HG02884 (cell line): ENCODE measurements around the gene PDE10A.

ENCODE experiments used
- ATAC-seq: cut with Tn5 transposase; IDR thresholded peaks from one replicate; pipeline ENCODE4 v1.9.1; 2021; ENCODE audit warnings: mild to moderate bottlenecking, moderate library complexity; ENCODE audit not compliant: unreplicated experiment

The PDE10A gene

GRCh38 chr6:165662749-165663376, at the start of gene PDE10A:
Gene PDE10A (minus strand): TSS chr6:165663241. CDS start chr6:165662811, 430 bp downstream.
- no peak for ATAC-seq

- ATAC-seq, result no peak
Observed at GRCh38 chr6:165708985-165709576, 46.0 kb upstream of the PDE10A start.

GRCh38 chr6:165707067-165707853, 44.2 kb upstream of the PDE10A start:
- ATAC-seq, result no peak

GRCh38 chr6:165705941-165706340, 42.9 kb upstream of the PDE10A start:
- ATAC-seq, result no peak

- no peak for ATAC-seq
Observed at GRCh38 chr6:165704045-165704748, 41.2 kb upstream of the PDE10A start.

- no peak for ATAC-seq
Observed at GRCh38 chr6:165702669-165703068, 39.6 kb upstream of the PDE10A start.

GRCh38 chr6:165701564-165702354, 38.7 kb upstream of the PDE10A start:
- ATAC-seq, result no peak

- ATAC-seq, result no peak
Observed at GRCh38 chr6:165701005-165701404, 38.0 kb upstream of the PDE10A start.

GRCh38 chr6:165698868-165699267, 35.8 kb upstream of the PDE10A start:
- ATAC-seq, result no peak

GRCh38 chr6:165697171-165697570, 34.1 kb upstream of the PDE10A start:
- no peak for ATAC-seq

- no peak for ATAC-seq
Observed at GRCh38 chr6:165695722-165696515, 32.9 kb upstream of the PDE10A start.

- ATAC-seq, result no peak
Observed at GRCh38 chr6:165694296-165694695, 31.3 kb upstream of the PDE10A start.

GRCh38 chr6:165692106-165692653, 29.1 kb upstream of the PDE10A start:
- ATAC-seq, result no peak

GRCh38 chr6:165689699-165690098, 26.7 kb upstream of the PDE10A start:
- ATAC-seq, result no peak

- no peak for ATAC-seq
Observed at GRCh38 chr6:165686596-165687365, 23.7 kb upstream of the PDE10A start.

- ATAC-seq, result no peak
Observed at GRCh38 chr6:165685302-165685701, 22.3 kb upstream of the PDE10A start.

GRCh38 chr6:165684333-165684732, 21.3 kb upstream of the PDE10A start:
- ATAC-seq, result no peak

GRCh38 chr6:165680975-165681374, 17.9 kb upstream of the PDE10A start:
- ATAC-seq, result no peak

- no peak for ATAC-seq
Observed at GRCh38 chr6:165679326-165679725, 16.3 kb upstream of the PDE10A start.
